22Rv1 (cell line): Measurements from ENCODE around the gene COMTD1.

Experiments used
- H3K27ac ChIP-seq: fragments of 450-650 bp; 2 replicates; pipeline ENCODE4 v1.5.1; 2017
- ZFX ChIP-seq: fragments of 450-650 bp; IDR thresholded peaks from 2 replicates; pipeline ENCODE4 v1.6.1; 2017; ENCODE audit warnings: antibody characterized with exemption, borderline replicate concordance
- TF ChIP-seq, protein P1 (sequence below): fragments of 450-650 bp; IDR thresholded peaks from 2 replicates; pipeline ENCODE4 v1.5.1; 2017; ENCODE audit warnings: mild to moderate bottlenecking

Gene COMTD1

GRCh38 chr10:75186310-75186709 is 49.4 kb downstream of the COMTD1 start:
- no peak overlapping the region for H3K27ac ChIP-seq
- TF ChIP-seq, protein P1, sequence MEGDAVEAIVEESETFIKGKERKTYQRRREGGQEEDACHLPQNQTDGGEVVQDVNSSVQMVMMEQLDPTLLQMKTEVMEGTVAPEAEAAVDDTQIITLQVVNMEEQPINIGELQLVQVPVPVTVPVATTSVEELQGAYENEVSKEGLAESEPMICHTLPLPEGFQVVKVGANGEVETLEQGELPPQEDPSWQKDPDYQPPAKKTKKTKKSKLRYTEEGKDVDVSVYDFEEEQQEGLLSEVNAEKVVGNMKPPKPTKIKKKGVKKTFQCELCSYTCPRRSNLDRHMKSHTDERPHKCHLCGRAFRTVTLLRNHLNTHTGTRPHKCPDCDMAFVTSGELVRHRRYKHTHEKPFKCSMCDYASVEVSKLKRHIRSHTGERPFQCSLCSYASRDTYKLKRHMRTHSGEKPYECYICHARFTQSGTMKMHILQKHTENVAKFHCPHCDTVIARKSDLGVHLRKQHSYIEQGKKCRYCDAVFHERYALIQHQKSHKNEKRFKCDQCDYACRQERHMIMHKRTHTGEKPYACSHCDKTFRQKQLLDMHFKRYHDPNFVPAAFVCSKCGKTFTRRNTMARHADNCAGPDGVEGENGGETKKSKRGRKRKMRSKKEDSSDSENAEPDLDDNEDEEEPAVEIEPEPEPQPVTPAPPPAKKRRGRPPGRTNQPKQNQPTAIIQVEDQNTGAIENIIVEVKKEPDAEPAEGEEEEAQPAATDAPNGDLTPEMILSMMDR: no peak
- no peak for TF ChIP-seq ZFX
